Coronary artery (tissue), 2 donors: ENCODE results near the gene MTMR3.

Experiments
- DNase-seq: peaks from one replicate; pipeline ENCODE4 v3.0.0-alpha.2; 2017; ENCODE audit warnings: low spot score
- H3K27ac ChIP-seq, 2 donors: fragments of 200-600 bp; sonication (generic); one replicate each; pipeline ENCODE4 v1.5.1; 2016 to 2019
- H3K4me3 ChIP-seq: fragments of 200-600 bp; sonication (generic); 2 replicates; pipeline ENCODE4 v1.5.1; 2016; ENCODE audit warnings: mild to moderate bottlenecking, moderate library complexity
- CTCF ChIP-seq: fragments of 200-600 bp; sonication (generic); IDR thresholded peaks from one replicate; pipeline ENCODE4 v1.5.1; 2019; ENCODE audit warnings: antibody characterized with exemption

The MTMR3 gene

GRCh38 chr22:30005213-30005857, 122.4 kb downstream of the MTMR3 start:
- TF ChIP-seq CTCF, result peak; percentile 88
- DNase-seq, result no peak
- Histone ChIP-seq H3K4me3 (no peak overlapping the region), H3K27ac (no peak overlapping the region)

DNA sequence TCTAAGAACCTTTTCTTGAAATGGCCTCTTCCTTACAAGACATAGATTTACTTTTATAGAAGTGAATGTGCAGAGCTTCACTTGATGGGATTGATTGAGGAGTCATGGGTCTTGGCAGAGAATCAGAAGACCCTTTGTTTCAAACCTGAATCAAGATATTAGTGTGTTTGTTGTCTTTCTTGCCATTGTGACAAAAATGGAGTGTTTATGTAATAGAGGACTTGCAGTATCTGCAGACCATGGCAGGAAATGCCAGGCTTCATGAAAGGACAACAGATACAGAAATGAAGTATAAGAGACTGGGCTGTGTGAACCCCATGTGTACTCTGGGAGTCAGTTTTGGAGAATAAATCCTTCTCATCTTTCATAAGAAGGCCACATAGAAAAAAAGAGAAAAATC, 124.4 kb downstream of the MTMR3 start:
- no peak overlapping the region for H3K4me3 ChIP-seq
- H3K27ac ChIP-seq, result no peak overlapping the region
- DNase-seq, result no peak
- no peak for TF ChIP-seq CTCF

- DNase-seq, result no peak
- TF ChIP-seq CTCF, result no peak
- no peak overlapping the region for H3K27ac ChIP-seq
- H3K4me3 ChIP-seq, result no peak overlapping the region
Observed at GRCh38 chr22:30008401-30008800, 125.4 kb downstream of the MTMR3 start.

GRCh38 chr22:30009478-30009877, 126.5 kb downstream of the MTMR3 start:
- Histone ChIP-seq H3K4me3 (no peak overlapping the region), H3K27ac (no peak overlapping the region)
- no peak for DNase-seq
- no peak for TF ChIP-seq CTCF

DNA sequence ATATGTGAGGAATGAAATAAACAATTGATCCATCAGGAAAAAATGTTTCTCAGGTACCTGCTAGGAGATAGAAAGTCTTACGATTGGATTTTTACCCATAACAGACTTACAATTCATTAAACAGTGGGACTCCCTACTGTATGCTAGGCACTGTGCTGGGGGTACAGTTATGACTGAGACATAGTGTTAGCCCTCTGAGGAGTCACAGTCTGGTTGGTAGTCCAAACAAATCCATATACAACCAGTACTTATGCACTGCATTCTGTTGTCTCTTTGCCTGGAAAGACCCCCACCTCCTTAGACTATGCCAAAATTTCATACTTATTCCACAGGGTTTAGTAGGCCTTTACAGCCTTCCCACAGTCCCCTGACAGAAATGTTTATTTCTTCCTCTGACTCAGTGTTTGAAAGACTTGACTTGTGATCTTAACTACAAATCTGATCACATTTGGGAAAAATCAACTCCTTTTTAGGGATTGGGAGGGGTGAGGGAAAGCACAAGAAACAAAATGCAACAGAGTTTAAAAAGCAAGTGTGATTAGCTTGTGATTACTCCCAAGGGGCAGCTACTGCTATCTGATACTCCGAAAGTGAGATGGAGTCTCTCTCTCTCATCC, 127.9 kb downstream of the MTMR3 start:
- TF ChIP-seq CTCF, result no peak
- H3K27ac ChIP-seq, result no peak overlapping the region
- DNase-seq, result no peak
- H3K4me3 ChIP-seq, result no peak overlapping the region

DNA sequence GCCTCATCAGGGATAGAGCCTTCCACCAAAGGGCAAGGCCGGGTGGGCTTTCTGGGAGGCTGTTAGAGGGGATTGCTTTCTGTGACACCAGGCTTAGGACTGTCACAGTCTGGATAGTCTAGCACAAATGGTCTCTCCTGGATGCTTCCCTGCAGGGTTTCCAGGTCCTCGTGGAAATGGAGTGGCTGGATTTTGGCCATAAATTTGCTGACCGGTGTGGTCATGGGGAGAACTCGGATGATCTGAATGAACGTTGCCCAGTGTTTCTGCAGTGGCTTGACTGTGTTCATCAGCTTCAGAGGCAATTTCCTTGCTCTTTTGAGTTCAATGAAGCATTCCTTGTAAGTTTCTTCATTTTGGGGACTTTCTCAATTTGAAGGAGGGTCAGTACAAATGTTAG, 130.2 kb downstream of the MTMR3 start:
- H3K4me3 ChIP-seq, result no peak overlapping the region
- no peak overlapping the region for H3K27ac ChIP-seq
- no peak for DNase-seq
- TF ChIP-seq CTCF, result no peak

- Histone ChIP-seq H3K27ac (no peak overlapping the region), H3K4me3 (no peak overlapping the region)
- no peak for DNase-seq
- no peak for TF ChIP-seq CTCF
Observed at GRCh38 chr22:30014244-30014643, 131.3 kb downstream of the MTMR3 start.
